Thoracic aorta (tissue), 2 donors: ENCODE measurements around the gene SLIT3. TPM values are rescaled to one million over a fixed set of nuclear protein-coding genes. Genes with fewer than 3 reads are reported as not detected.

Experiments
- ATAC-seq: fragments of 150-250 bp; one replicate; pipeline ENCODE4 v1.8.0; 2017; ENCODE audit warnings: low read depth; ENCODE audit not compliant: insufficient number of reproducible peaks, low FRiP score
- DNase-seq: peaks from one replicate; pipeline ENCODE4 v3.0.0-alpha.2; 2020; ENCODE audit warnings: low spot score
- H3K27ac ChIP-seq, 2 donors: fragments of 200-600 bp; sonication (generic); 1 replicate in 1 of 2; 2 replicates in 1 of 2; pipeline ENCODE4 v1.5.1; 2016; ENCODE audit warnings: mild to moderate bottlenecking in 2 of 2, moderate library complexity in 2 of 2
- H3K27me3 ChIP-seq: fragments of 200-600 bp; sonication (generic); replicated peaks from 2 replicates; pipeline ENCODE4 v1.6.0; 2016; ENCODE audit warnings: mild to moderate bottlenecking; ENCODE audit not compliant: insufficient read depth
- H3K36me3 ChIP-seq: fragments of 200-600 bp; sonication (generic); one replicate; pipeline ENCODE4 v1.5.1; 2016
- H3K4me1 ChIP-seq, 2 donors: fragments of 200-600 bp; sonication (generic); 1 replicate in 1 of 2; 2 replicates in 1 of 2; pipeline versions ENCODE4 v1.5.1 to v1.6.0; 2016; ENCODE audit warnings: low read depth in 2 of 2, mild to moderate bottlenecking in 1 of 2; ENCODE audit not compliant: control insufficient read depth in 1 of 2
- H3K4me3 ChIP-seq: fragments of 200-600 bp; sonication (generic); 2 replicates; pipeline ENCODE4 v1.5.1; 2016; ENCODE audit warnings: mild to moderate bottlenecking
- H3K9me3 ChIP-seq: fragments of 200-600 bp; sonication (generic); 2 replicates; pipeline ENCODE4 v1.5.1; 2016
- CTCF ChIP-seq: fragments of 200-600 bp; sonication (generic); IDR thresholded peaks from one replicate; pipeline ENCODE4 v1.5.1; 2019; ENCODE audit warnings: antibody characterized with exemption
- total RNA-seq, 2 donors: library from RNA; depleted of rRNA; stranded (reverse); fragments of >200 nt; gene quantifications; one replicate each; pipeline versions ENCODE4 v1.1.0 to v1.2.3, GENCODE V29; 2016

SLIT3 gene
- total RNA-seq, 2 donors from 2014 or later = 80.1 to 86.9 TPM

GRCh38 chr5:168660691-168661090 lies 640.2 kb downstream of the SLIT3 start:
- no peak for ATAC-seq
- H3K9me3 ChIP-seq = no peaks in the 10 kb centered on the region
- DNase-seq = no peak
- H3K36me3 ChIP-seq = peaks cover 3% of the 10 kb centered on the region
- TF ChIP-seq CTCF = no peak
- no peak overlapping the region for H3K27ac ChIP-seq
- H3K4me3 ChIP-seq = no peak overlapping the region
- no peaks in the 10 kb centered on the region for H3K27me3 ChIP-seq
- no peaks in the 10 kb centered on the region for H3K4me1 ChIP-seq

GRCh38 chr5:168659286-168659847 lies 641.6 kb downstream of the SLIT3 start:
- H3K36me3 ChIP-seq = peaks cover under 1% of the 10 kb centered on the region
- TF ChIP-seq CTCF = no peak
- DNase-seq (no peak), ATAC-seq (no peak)
- H3K4me3 ChIP-seq = no peak overlapping the region
- no peaks in the 10 kb centered on the region for H3K27me3 ChIP-seq
- no peak overlapping the region for H3K27ac ChIP-seq
- H3K4me1 ChIP-seq = peaks cover 0 to under 1% of the 10 kb centered on the region in 2 donors
- H3K9me3 ChIP-seq = no peaks in the 10 kb centered on the region

GRCh38 chr5:168658394-168658793 lies 642.5 kb downstream of the SLIT3 start:
- Histone ChIP-seq H3K4me1 (peaks cover 0 to 5% of the 10 kb centered on the region in 2 donors), H3K9me3 (no peaks in the 10 kb centered on the region), H3K27ac (no peak overlapping the region), H3K27me3 (no peaks in the 10 kb centered on the region), H3K36me3 (no peaks in the 10 kb centered on the region), H3K4me3 (no peak overlapping the region)
- TF ChIP-seq CTCF = no peak
- DNase-seq = no peak
- ATAC-seq = no peak

GRCh38 chr5:168656633-168657032 lies 644.3 kb downstream of the SLIT3 start:
- no peaks in the 10 kb centered on the region for H3K27me3 ChIP-seq
- DNase-seq (no peak), ATAC-seq (no peak)
- H3K4me1 ChIP-seq = peaks cover 0 to 5% of the 10 kb centered on the region in 2 donors
- no peaks in the 10 kb centered on the region for H3K36me3 ChIP-seq
- no peak overlapping the region for H3K27ac ChIP-seq
- no peak for TF ChIP-seq CTCF
- no peaks in the 10 kb centered on the region for H3K9me3 ChIP-seq
- no peak overlapping the region for H3K4me3 ChIP-seq

GRCh38 chr5:168655316-168655715 lies 645.6 kb downstream of the SLIT3 start:
- no peaks in the 10 kb centered on the region for H3K27me3 ChIP-seq
- no peak for TF ChIP-seq CTCF
- H3K36me3 ChIP-seq = no peaks in the 10 kb centered on the region
- H3K4me3 ChIP-seq = no peak overlapping the region
- peaks cover 0 to 5% of the 10 kb centered on the region in 2 donors for H3K4me1 ChIP-seq
- H3K9me3 ChIP-seq = no peaks in the 10 kb centered on the region
- no peak for DNase-seq
- ATAC-seq = no peak
- no peak overlapping the region for H3K27ac ChIP-seq
